HCT116 (cell line): ENCODE measurements around the gene LPAR2.

Experiments used
- CTCF ChIP-seq, 3 experiments: fragments of 200-600 bp in 1 of 3; sonication (generic) in 1 of 3; IDR thresholded peaks in 2 of 3; conservative IDR thresholded peaks in 1 of 3; 2 replicates each; pipeline ENCODE4 v1.5.1; 2012 to 2017; ENCODE audit warnings: low read depth in 2 of 3, low read length in 2 of 3, antibody characterized with exemption in 1 of 3, borderline replicate concordance in 1 of 3, control low read depth in 1 of 3, mild to moderate bottlenecking in 1 of 3, mixed read lengths in 1 of 3, mixed run types in 1 of 3, moderate library complexity in 1 of 3; ENCODE audit not compliant: insufficient read depth in 1 of 3
- EZH2 ChIP-seq: fragments of 200-600 bp; sonication (generic); IDR thresholded peaks from 2 replicates; pipeline ENCODE4 v1.6.1; 2017; ENCODE audit warnings: antibody characterized with exemption, mixed run types
- FOSL1 ChIP-seq: IDR thresholded peaks from 2 replicates; pipeline ENCODE4 v1.6.1; 2012; ENCODE audit warnings: low read depth
- JUND ChIP-seq: IDR thresholded peaks from 2 replicates; pipeline ENCODE4 v1.6.1; 2012
- MAX ChIP-seq: IDR thresholded peaks from 2 replicates; pipeline ENCODE4 v1.6.1; 2012
- POLR2AphosphoS5 ChIP-seq: IDR thresholded peaks from 2 replicates; pipeline ENCODE4 v1.6.1; 2011; ENCODE audit warnings: mild to moderate bottlenecking, low read depth, low read length, moderate library complexity
- SRF ChIP-seq: IDR thresholded peaks from 2 replicates; pipeline ENCODE4 v1.6.1; 2012; ENCODE audit warnings: low read depth

- TF ChIP-seq MAX = no peak
- TF ChIP-seq EZH2 = no peak
- no peak for TF ChIP-seq POLR2AphosphoS5
- TF ChIP-seq CTCF (IDR thresholded peaks at IDR 0.05 in 2 of 3, conservative IDR thresholded peaks at IDR 0.05 in 1 of 3; ENCODE audit: borderline replicate concordance in 1 of 3, insufficient read depth in 1 of 3, low read depth in 2 of 3, low read length in 2 of 3) = no peak
- TF ChIP-seq SRF = no peak
- no peak for TF ChIP-seq JUND
- no peak for TF ChIP-seq FOSL1
Observed at GRCh38 chr19:19655051-19655594, 27.1 kb upstream of the LPAR2 start.
